H1 (cell line): Measurements from ENCODE around the gene BABAM2. TPM values are rescaled to one million over a fixed set of nuclear protein-coding genes. Genes with fewer than 3 reads are reported as not detected.

Source experiments
- BACH1 ChIP-seq: IDR thresholded peaks from 2 replicates; pipeline ENCODE4 v1.6.1; 2012; ENCODE audit warnings: low read length, improper control_type of control experiment
- SP4 ChIP-seq: IDR thresholded peaks from 2 replicates; pipeline ENCODE4 v1.6.1; 2012; ENCODE audit warnings: low read length, inconsistent platforms
- USF2 ChIP-seq: IDR thresholded peaks from 2 replicates; pipeline ENCODE4 v1.6.1; 2011; ENCODE audit warnings: low read length, improper control_type of control experiment
- polyA plus RNA-seq, 7 experiments: library from polyadenylated mRNA; depleted of rRNA in 3 of 7; stranded (reverse) in 5 of 7; unstranded in 2 of 7; fragments of >200 nt in 5 of 7; fragments of 200-250 nt in 2 of 7; gene quantifications; 1 replicate in 5 of 7; 2 replicates in 1 of 7; 4 replicates in 1 of 7; pipeline versions ENCODE4 v1.2.1 to v1.2.3, GENCODE V29; 2011 to 2013; ENCODE audit warnings: missing spikeins in 2 of 7, mixed read lengths in 2 of 7
- total RNA-seq: library from RNA; stranded (reverse); fragmentation: NEBNext Ultra II Directional; extraction: Animal tissue kit (Norgen Biotek cat#: 25700); gene quantifications from 2 replicates; pipeline ENCODE4 v1.2.1, GENCODE V29; 2021

Gene BABAM2
- total and polyA plus RNA-seq, 2 of the 8 experiments (the other 6 are each of a cell fraction or from before 2014, with no cell fraction given) = 15.8 to 20.9 TPM

- no peak for TF ChIP-seq USF2
- no peak for TF ChIP-seq BACH1
- no peak for TF ChIP-seq SP4
Measured at GRCh38 chr2:28250006-28250405, 359.5 kb downstream of the BABAM2 start (continued).
